ENCODE measurements around the gene SMC3. TPM values are rescaled to one million over a fixed set of nuclear protein-coding genes. Genes with fewer than 3 reads are reported as not detected.

SMC3 gene
- total RNA-seq, 2 donors from 2014 or later = 66.0 to 75.9 TPM

GRCh38 chr10:110644598-110645462 lies 77.3 kb downstream of the SMC3 start:
- Histone ChIP-seq H3K4me3 (ENCODE audit: low read length) (peak overlapping the region; percentile 85), H3K27ac (ENCODE audit: low read depth, low read length) (no peak overlapping the region), H3K9ac (ENCODE audit: extremely low read depth, low read length, poor library complexity, severe bottlenecking) (peak overlapping the region; percentile 8), H3K36me3 (ENCODE audit: control insufficient read depth, insufficient read depth, low read length) (no peaks in the 10 kb centered on the region), H3K4me1 (ENCODE audit: control insufficient read depth, insufficient read depth, low read length) (peaks cover 20% of the 10 kb centered on the region), H3K27me3 (ENCODE audit: control insufficient read depth, insufficient read depth, low read length, poor library complexity, severe bottlenecking) (peaks cover 32% of the 10 kb centered on the region), H3K9me3 (ENCODE audit: control insufficient read depth, low read length) (no peaks in the 10 kb centered on the region)
- peak overlapping the region; percentile 77 for H3K4me3 Mint-ChIP-seq
- no peaks in the 10 kb centered on the region for H3K36me3 Mint-ChIP-seq (ENCODE audit: low read depth)
- DNase-seq = peak; percentile 53
- peaks cover 46% of the 10 kb centered on the region for H3K4me1 Mint-ChIP-seq
- H3K27me3 Mint-ChIP-seq (ENCODE audit: insufficient read depth) = peaks cover 32% of the 10 kb centered on the region
- H3K27ac Mint-ChIP-seq = no peak overlapping the region
- no peak for TF ChIP-seq CTCF (conservative IDR thresholded peaks at IDR 0.05)
- 22 to 59% methylated on average over 6 to 31 of the region's 31 CpGs for WGBS, 2 experiments (ENCODE audit: insufficient coverage in 1 of 2, insufficient read length in 1 of 2)
- no peaks in the 10 kb centered on the region for H3K9me3 Mint-ChIP-seq

GRCh38 chr10:110646417-110647135 lies 79.1 kb downstream of the SMC3 start:
- WGBS, 2 experiments (ENCODE audit: insufficient coverage in 1 of 2, insufficient read length in 1 of 2) = 79 to 84% methylated on average over 9 to 13 of the region's 13 CpGs
- Histone ChIP-seq H3K27me3 (ENCODE audit: control insufficient read depth, insufficient read depth, low read length, poor library complexity, severe bottlenecking) (peaks cover 32% of the 10 kb centered on the region), H3K9me3 (ENCODE audit: control insufficient read depth, low read length) (no peaks in the 10 kb centered on the region), H3K27ac (ENCODE audit: low read depth, low read length) (no peak overlapping the region), H3K4me3 (ENCODE audit: low read length) (no peak overlapping the region), H3K9ac (ENCODE audit: extremely low read depth, low read length, poor library complexity, severe bottlenecking) (no peak overlapping the region), H3K36me3 (ENCODE audit: control insufficient read depth, insufficient read depth, low read length) (no peaks in the 10 kb centered on the region), H3K4me1 (ENCODE audit: control insufficient read depth, insufficient read depth, low read length) (peaks cover 18% of the 10 kb centered on the region)
- H3K27me3 Mint-ChIP-seq (ENCODE audit: insufficient read depth) = peaks cover 32% of the 10 kb centered on the region
- no peak for TF ChIP-seq CTCF (conservative IDR thresholded peaks at IDR 0.05)
- H3K36me3 Mint-ChIP-seq (ENCODE audit: low read depth) = no peaks in the 10 kb centered on the region
- H3K4me3 Mint-ChIP-seq = no peak overlapping the region
- no peak overlapping the region for H3K27ac Mint-ChIP-seq
- DNase-seq = no peak
- no peaks in the 10 kb centered on the region for H3K9me3 Mint-ChIP-seq
- H3K4me1 Mint-ChIP-seq = peaks cover 43% of the 10 kb centered on the region

GRCh38 chr10:110647136-110647430 lies 79.6 kb downstream of the SMC3 start:
- Mint-ChIP-seq H3K9me3 (no peaks in the 10 kb centered on the region), H3K27ac (no peak overlapping the region), H3K4me1 (peaks cover 38% of the 10 kb centered on the region), H3K36me3 (ENCODE audit: low read depth) (no peaks in the 10 kb centered on the region), H3K4me3 (no peak overlapping the region), H3K27me3 (ENCODE audit: insufficient read depth) (peaks cover 30% of the 10 kb centered on the region)
- Histone ChIP-seq H3K9me3 (ENCODE audit: control insufficient read depth, low read length) (no peaks in the 10 kb centered on the region), H3K27ac (ENCODE audit: low read depth, low read length) (no peak overlapping the region), H3K4me3 (ENCODE audit: low read length) (no peak overlapping the region), H3K9ac (ENCODE audit: extremely low read depth, low read length, poor library complexity, severe bottlenecking) (no peak overlapping the region), H3K27me3 (ENCODE audit: control insufficient read depth, insufficient read depth, low read length, poor library complexity, severe bottlenecking) (peaks cover 29% of the 10 kb centered on the region), H3K36me3 (ENCODE audit: control insufficient read depth, insufficient read depth, low read length) (no peaks in the 10 kb centered on the region), H3K4me1 (ENCODE audit: control insufficient read depth, insufficient read depth, low read length) (peaks cover 16% of the 10 kb centered on the region)
- no peak for DNase-seq
- TF ChIP-seq CTCF (conservative IDR thresholded peaks at IDR 0.05) = no peak
- WGBS, 2 experiments (ENCODE audit: insufficient coverage in 1 of 2, insufficient read length in 1 of 2) = 100% methylated on average over 3 of the region's 3 CpGs; no CpG with 5 or more reads in 1 of the 2 experiments
